NB4 (cell line): Measurements from ENCODE around the gene STAU1.

Experiments
- CTCF ChIP-seq: IDR thresholded peaks from one replicate; pipeline ENCODE4 v1.5.1; 2012; ENCODE audit warnings: low read depth, low read length
- MYC ChIP-seq: IDR thresholded peaks from 2 replicates; pipeline ENCODE4 v1.6.1; 2011; ENCODE audit warnings: low read depth, low read length
- POLR2A ChIP-seq: IDR thresholded peaks from 2 replicates; pipeline ENCODE4 v1.6.1; 2011; ENCODE audit warnings: mild to moderate bottlenecking; ENCODE audit not compliant: insufficient read length; ENCODE audit errors: extremely low read depth
- TF ChIP-seq, protein P1 (sequence below): IDR thresholded peaks from 2 replicates; pipeline ENCODE4 v1.6.1; 2011; ENCODE audit warnings: low read depth, low read length

GRCh38 chr20:49103019-49103418, 85.1 kb downstream of the STAU1 start:
- TF ChIP-seq CTCF (no peak), POLR2A (no peak), MYC (no peak)
- TF ChIP-seq, protein P1, sequence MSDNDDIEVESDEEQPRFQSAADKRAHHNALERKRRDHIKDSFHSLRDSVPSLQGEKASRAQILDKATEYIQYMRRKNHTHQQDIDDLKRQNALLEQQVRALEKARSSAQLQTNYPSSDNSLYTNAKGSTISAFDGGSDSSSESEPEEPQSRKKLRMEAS, result no peak
